Measurements from ENCODE around the gene SEMA5B.

Gene SEMA5B

DNA sequence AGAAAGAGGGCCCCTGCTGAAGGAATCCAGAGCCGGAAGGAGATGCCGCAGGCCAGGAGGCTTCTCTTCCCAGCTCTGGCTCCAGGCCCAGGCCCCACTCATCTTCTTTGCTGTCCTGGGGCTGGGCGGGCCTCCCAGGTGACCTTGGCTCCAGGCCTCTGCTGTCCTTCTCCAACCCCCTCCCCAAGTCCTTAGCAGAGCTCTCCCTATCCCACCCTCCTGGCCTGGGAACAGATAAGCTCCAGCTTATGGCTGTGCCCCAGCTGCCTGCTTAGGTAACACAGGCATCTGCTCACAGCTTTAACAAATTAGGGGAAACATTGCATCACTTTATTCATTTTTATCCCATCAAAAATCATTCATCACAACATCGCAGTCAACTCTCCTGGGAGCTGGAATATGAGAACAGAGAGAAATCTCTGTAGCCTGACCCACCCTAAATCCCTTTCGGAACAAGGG lies 86.9 kb downstream of the SEMA5B start:
- no peak for DNase-seq

DNA sequence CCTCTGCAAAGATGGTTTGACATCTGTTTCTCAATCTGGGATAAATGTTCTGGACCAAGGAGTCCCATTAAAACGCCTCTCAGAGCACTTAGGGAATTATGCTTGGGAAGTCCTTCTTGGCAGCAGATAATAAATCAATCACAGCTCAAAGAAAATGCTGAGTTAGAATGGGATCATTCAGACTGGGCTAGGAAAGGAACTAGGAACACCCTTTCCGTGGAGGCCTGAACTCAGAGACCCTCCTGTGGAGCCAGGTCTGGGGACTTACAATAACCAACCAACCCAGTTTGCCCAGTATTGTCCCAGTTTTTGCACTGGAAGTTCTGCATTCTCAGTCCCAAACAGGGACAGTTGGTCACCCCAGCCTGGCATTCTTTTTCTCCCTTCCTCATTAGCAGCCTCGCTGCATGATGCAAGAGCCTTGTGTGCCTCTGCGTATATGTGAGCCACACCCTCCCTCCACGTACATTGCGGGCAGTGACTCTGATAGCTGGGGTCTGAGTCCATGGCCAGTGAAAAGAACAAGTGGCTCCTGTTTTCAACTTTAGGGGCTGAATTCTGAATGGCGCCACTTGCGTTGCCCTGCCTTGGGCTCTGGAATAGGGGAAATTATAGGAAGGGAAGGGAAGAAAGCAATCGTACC lies 88.7 kb downstream of the SEMA5B start:
- no peak for DNase-seq

DNA sequence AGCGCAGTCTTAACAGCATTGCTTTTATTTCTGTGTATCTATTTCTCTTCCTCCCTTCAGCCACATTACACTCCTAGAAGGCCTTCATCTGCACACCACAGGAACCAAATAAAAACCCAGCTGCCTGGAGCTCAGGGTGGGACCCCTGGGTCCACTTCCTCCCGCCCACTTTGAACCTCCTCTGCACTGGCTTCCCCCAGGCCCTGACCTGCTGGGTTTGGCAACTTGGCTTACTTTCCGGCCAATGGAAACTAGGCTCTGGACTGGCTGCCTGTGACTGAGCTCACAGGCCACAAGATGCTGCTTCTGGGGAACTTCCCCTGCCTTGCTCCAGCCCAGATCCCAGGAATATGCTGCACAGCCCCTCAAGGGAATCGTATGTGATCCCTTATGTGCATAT lies 89.8 kb downstream of the SEMA5B start:
- no peak for DNase-seq

DNA sequence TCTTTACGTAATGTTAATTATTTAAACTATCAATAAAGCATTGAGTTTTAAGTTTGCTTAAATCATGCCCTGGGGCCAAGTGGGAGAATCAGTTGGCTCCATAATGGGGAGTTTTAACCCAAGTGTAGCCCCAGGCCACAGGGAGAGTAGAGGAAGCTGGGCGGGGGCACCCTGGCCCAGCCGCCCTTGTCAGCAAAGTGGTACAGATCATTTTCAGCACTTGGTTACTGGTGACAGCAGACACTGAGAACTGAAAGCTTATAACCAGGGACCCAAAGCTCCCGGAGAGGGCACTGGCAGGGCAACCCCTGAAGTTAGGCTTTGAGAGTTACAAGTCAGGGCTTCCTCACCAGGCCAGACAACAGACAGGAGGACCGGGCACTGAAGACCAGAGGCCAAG lies 90.6 kb downstream of the SEMA5B start:
- no peak for DNase-seq

DNA sequence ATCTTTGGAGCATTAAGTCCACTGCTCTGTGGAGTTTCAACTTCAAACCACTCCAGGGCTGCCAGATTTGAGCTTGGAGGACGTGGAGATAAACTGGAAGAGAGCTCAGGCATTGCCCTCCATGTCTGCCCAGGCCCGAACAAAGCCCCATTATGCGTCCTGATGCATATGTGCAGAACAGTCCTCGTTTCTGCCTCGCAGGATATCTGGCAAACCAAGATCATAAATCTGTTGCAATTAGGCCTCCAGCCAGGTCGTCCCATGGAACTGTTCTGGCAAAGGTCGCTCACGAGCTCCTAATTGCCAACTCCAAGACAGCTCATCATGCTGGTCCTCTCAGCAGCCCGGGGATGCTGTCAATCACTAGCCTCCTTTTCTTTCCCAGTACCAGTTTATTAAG lies 91.2 kb downstream of the SEMA5B start:
- no peak for DNase-seq

DNA sequence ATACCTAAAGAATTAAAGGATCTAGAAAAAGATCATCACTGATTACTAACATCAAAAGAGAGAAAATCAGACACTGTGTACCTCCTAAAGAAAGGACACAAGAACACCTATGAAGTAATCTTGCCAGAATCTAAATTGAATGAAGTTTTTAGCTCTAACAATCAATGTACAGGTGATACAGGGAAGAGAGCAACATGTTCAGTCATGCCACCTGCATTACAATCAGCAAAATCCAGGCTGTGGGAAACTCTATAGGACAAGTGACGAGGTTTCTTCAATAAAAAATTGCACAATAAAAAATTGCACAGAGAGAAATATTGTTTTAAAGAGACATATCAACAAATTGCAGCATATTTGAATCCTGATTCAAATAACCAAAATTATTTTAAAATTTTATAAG lies 93.3 kb downstream of the SEMA5B start:
- DNase-seq = no peak

DNA sequence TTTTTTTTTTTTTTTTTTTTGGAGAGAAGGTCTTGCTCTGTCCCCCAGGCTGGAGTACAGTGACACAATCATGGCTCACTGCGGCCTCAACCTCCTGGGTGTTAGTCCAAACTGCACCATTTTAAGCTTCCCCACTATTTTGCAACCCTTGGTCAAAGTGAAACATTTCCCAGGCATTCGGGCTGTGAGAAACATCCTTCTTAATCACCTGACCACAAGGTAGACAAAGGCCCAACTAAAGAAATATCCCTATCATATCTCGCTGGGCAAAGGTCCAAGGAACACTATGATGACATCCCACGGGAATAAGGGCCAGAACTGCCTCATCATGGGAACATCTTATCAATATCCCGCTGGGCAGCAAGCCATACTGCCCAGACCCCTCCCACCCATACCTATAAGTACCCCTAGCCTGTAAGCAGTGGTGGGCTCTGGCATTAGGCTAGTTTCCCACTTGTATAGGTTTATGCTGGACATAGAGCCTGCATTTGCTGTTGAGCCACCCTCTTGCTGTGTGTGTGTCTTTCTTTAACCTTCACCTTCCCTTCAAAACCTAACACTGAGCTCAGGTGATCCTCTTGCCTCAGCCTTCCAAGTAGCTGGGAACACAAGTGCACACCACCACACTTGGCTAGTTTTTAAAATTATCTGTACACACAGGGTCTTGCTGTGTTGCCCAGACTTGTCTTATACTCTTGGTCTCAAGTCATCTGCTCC lies 95.2 kb downstream of the SEMA5B start:
- no peak for DNase-seq

DNA sequence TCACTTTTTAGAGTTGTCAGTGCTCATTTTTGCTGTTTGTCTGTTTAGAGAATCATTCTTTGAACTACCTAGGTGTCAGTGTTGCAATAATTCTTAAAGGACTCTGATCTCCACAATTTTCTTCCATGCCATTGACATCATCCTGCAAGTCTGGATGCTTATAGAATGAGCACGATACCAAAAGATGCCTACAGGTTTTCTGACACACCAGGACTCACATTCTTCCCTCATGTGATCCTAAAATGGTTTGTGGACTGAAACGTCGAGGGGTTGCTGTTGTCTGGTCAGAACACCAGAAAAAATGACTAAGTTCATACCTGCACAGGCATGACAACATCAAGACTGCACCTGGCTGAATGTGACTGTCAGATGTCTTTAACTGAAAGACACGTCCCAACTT lies 95.9 kb downstream of the SEMA5B start:
- DNase-seq = no peak

DNA sequence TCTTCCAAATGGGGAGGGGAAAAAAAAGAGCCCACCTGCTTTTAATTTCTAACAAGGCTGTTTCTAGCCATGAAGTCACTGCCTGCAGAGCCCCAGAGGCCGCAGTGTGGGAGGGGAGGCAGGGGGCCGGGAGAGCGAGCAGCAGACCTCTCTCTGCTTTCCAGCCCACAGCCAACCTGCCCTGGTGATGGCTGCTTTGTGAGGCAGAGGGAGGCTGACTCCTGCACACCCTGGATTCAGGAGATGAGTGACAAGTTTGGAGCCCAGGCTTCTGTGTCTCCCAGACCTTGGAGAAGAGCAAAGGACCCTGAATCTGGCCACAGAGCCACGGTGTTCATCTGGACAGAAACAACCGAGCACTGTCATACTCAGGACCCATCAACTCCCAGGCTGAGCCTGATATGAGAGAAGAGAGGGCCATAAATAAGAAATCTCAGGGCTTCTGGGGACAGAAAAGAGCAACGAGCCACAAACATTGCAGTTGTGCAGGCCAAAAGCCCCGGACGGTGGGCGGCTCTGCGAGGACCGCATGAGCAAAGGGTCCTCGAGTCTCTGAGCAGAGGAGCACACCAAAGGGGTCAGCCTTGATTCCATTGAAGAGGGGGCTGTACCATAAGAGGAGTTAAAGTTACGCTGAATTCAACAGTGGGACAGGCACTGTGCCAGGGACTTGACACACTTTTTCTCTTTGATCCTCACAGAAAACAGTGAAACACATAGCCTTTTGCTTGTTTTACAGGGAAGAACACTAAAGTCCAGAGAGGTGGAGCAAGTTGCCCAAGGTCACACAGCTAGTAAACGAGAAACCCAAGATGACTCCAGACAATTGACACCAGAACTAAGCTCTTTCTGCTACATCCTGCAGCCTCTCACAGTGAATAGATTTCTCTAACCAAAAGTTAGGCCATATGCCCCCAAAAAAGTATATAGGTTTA lies 97.2 kb downstream of the SEMA5B start:
- DNase-seq = no peak

DNA sequence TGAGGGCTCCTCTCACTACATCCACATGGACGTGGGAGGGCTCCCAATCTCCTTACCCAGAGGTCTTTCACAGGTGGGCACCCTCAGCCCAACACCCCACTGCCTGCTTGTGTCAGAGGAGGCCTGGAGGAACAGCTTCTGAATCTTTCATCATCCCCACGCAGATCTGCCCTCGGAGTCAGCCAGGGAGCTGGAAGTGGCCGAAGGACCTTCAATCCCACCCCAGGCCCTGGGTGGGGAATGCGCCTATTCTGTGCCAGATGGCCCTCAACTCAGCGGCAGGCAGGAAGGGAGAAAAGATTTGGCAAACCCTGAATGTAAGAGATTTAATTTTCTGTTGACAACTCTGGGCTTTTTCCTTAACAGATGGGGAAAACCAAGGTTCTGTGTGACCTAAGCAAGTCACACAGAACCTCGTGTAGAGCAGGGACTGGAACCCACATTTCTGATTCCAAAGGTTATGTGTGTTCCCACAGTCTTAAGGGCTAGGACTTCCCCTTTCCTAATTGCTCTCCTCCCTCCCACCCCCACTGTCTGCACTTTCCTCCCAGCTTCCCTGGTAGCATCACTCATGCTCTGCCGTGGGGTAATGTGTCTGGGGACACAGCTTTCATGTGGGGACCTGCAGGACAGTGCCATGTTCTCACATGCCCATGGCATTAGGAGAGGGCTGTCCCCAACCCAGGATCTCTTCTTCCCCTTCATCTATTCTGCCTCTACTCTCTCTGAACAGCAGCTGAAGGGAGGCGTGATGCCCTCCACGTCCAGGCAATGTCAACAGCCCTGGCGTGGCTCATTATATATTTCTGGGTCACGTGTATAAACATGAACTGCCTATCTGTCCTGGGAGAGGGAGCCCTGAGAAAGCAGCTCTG lies 98.1 kb downstream of the SEMA5B start:
- DNase-seq = no peak

DNA sequence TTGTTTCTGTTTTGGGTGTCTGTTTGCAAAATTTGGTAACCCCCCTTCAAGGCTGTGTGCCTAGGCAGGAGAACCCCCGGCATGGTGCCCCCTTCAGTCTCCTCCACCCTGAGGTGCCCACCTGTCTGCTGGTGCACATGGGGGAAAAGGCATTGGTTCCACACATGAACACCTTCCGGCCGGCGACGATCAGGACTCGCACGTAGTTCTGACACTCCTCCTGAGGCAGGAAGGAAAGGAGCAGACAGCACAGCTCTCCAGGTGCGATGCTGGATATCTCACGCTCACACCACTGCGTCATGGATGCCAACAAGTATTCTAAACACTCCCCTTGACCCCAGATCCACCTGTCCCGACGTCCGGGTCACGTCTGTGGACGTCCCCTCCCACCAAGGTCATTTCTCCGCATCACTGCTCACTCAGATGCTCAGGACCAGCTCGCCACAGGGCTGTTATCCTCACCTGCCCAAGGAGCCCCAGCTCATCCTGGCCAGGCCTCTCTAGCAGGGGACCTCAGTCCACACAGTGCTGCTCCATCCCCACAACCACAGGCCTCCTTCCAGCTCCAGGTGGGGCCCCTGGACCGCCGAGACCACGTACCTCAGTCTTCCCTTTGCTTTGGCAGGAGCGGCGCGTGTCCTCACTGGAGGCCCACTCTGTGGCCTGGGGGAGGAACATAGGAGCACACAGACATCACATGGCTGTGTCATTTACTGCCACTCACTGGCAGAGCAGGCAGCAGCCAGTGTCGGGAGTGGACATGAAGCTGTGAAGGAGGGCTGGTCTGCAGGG lies 99.0 kb downstream of the SEMA5B start:
- no peak for DNase-seq

DNA sequence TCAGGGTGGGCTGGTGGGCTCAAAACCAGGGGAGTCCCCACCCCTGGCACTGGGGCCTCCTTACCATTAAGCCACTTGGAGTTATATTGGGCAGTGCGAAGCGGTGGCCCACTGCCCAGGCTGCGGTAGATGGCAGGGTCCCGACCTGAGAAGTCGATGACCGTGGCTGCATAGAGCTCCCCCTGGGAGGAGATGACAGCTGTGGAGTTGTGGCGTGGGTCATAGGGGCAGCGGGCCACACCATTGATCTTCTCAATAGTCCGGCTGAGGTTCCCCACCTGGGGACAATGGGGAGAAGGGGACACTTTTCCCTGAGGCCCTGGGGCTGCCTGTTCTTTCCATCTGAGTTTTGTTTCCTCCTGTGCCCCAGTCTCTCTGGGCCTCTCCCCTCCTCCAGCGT lies 99.8 kb downstream of the SEMA5B start:
- no peak for DNase-seq

DNA sequence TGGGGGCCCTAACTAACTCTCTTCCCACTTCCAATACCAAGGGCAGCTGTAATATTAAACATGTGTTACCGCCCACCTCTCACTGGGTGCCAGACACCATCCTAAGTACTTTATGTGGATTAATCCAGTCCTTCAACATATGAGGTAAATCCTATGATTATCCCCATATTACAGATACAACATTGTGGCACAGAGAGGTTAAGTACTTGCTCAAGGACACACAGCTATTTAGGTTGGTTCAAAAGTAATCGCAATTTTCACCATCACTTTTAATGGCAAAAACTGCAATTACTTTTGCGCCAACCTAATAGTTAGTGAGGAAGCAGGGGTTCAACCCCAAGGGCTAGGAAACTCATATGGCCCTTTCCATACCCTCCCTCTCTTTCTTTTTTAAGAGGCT lies 100.8 kb downstream of the SEMA5B start:
- no peak for DNase-seq

DNA sequence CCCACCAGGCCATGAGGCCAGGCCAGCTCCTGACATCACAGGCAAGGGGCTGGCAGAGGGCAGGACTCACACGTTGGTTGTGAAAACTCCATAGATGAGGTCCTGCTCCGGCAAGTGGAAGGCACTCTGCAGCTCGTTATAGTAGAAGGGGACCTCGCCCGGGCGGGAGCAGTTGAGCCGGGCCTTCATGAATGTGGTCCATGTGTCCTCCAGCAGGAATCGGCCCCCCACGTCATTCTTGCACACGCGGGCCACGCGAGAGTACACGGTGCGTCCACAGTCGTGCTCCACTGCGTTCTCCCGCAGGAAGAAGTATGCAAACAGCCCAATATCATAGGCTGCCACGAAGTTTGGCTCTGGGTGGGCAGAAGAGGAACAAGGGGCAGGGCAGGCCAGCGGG lies 101.2 kb downstream of the SEMA5B start:
- no peak for DNase-seq

DNA sequence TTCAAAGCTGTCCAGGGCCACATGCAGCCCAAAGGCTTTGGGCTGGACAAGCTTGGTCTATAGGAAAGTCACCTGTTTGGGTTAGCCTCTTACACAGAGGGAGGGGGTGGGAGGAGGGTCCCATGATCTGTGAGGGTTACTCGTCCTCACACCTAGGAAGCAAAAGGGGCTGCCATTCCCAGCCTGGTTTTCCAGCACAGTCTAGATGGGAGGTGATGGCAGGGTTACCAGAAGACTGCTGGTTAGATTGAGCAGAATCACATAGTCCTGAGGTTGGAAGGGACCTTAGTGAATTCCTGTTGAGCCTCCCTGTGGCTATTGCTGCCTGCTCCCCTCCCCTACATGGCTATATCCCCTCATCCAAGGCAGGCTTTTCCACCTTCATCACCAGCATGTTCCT lies 101.8 kb downstream of the SEMA5B start:
- no peak for DNase-seq

DNA sequence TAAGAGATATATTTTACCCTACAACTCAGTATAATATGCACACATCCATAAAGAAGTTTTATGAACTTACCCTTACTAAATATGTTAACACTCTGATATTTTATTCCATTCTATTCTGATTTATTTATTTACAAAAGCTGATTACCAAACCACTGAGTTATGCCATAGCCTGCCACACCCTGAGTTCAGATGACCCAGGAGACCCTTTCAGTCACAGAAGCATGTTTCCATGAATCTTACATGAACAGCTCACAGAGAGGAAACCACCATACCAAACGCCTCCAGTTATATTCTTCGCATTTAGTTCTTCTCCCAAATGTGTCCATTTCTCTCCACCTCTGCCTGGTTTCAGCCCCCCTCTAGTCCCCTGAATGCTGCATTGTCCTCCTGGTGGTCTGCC lies 103.5 kb downstream of the SEMA5B start:
- no peak for DNase-seq

DNA sequence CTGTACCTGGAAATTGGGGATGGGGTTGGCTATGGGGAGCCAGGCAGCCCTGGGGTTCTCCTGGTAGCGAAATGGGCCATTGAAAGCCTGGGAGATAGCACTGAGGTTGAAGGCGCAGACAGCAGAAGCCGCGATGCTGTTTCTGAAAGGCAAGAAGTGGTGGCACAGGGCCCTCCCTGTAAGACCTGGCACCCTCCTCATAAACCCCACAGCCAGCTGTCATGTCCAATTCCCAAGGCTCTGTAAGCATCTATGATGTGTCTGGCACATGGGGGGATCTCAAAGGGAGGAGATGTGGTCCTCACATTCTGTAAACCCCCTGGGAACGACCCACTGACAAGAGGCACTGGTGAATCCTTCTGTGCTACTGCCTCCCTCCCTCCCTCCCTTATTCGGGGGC lies 104.0 kb downstream of the SEMA5B start:
- DNase-seq = no peak

DNA sequence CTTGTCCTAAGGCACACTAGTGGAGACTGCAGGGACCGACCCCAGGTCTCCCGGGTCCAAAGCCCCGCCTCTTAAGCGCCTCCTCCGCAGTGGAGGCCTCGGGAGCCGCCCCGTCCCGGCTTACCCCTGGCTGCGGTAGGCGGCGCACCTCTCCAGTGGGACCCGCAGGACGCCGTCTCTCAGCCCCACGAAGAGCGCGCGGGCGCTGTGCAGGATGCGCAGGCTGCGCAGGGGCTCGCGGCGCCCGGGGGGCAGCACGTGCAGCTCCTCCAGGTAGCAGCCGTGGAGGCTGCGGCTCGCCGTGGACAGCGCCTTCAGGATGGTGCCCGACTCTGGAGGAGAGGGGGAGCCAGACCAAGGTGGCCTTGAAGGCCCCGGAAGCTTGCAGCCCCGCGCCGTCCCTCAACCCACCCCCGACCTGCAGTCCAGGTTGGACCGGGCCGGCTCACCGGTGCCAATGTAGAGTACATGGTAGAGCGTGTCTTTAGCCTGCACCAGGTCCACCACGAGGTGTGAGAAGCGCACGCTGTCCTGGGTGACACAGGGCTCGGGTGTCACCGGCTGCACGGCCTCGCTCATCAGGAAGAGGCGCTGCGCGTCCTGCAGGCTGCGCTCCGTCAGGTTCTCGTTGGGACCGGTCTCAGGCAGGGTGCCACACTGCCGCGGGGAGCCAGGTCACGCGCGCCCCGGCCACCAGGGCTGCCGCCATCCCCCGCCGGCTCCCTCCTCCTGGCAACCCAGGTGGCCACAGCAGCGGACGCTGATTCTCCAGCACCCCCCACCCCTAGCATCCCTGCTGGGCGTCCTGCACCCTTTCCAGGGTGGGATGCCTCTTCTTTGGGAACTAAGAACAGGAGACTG lies 105.5 kb downstream of the SEMA5B start:
- no peak for DNase-seq

DNA sequence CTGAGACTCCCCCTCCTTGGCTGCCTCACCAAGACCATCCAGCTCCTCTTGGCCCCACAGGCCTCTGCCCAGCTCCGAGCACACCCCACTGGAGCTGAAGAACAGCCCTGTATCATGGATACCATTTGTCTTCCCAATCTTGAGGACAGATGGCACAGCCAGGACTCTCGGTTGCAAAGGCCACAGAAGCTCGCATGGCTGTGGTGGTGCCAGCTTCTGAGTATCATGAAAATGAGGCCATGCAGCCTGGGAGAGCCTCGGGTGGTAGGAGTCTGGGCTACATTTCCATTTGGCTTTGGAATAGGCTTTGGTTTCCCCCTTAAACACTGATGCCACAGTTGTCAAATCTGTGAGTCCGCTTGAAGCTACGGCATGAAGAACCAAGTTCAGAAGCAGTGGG lies 106.6 kb downstream of the SEMA5B start:
- no peak for DNase-seq

DNA sequence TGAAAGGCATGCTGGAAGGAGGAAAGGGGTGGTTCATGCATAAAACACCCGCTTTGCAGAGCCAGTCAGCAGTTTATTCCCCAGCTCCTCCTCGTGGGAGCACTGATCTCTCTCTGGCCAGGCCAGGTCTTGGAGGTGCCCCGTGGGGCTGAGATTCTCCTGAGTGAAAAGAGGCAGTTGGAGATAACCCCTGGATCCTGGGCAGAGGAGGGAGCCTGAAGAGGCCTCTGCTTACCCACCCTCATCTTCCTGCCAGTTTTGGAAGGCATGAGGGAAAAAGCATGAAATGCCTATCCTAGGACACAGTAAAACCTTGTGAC lies 108.3 kb downstream of the SEMA5B start:
- no peak for DNase-seq

Data from NCI-H1092 treated with DMSO at 0.1 percent for 48 hours (cell line).